ENCODE results near the gene TAS2R20.

The TAS2R20 gene

DNA sequence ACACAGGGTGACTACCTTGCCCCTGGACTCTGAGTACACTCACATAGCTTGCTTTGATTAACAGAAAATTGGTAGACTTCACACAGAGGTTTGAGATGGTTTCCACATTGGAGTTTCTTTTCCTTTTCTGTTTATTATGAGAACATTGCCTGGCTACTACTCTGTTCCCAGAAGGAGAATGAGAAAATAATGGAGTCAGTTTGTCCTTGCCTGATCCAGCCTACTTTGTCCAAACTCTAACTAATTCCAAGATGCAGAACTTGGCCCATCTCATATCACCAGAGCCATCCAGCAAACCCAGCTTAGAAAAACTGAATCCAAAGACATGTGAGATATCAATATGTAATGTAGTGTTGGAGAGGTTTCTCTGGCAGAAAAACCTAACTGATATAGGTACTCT, 31.8 kb downstream of the TAS2R20 start:
- TF ChIP-seq SIN3A (IDR thresholded peaks at IDR 0.05; ENCODE audit: borderline replicate concordance, insufficient read depth, low read length) = no peak
- TF ChIP-seq, protein P1, sequence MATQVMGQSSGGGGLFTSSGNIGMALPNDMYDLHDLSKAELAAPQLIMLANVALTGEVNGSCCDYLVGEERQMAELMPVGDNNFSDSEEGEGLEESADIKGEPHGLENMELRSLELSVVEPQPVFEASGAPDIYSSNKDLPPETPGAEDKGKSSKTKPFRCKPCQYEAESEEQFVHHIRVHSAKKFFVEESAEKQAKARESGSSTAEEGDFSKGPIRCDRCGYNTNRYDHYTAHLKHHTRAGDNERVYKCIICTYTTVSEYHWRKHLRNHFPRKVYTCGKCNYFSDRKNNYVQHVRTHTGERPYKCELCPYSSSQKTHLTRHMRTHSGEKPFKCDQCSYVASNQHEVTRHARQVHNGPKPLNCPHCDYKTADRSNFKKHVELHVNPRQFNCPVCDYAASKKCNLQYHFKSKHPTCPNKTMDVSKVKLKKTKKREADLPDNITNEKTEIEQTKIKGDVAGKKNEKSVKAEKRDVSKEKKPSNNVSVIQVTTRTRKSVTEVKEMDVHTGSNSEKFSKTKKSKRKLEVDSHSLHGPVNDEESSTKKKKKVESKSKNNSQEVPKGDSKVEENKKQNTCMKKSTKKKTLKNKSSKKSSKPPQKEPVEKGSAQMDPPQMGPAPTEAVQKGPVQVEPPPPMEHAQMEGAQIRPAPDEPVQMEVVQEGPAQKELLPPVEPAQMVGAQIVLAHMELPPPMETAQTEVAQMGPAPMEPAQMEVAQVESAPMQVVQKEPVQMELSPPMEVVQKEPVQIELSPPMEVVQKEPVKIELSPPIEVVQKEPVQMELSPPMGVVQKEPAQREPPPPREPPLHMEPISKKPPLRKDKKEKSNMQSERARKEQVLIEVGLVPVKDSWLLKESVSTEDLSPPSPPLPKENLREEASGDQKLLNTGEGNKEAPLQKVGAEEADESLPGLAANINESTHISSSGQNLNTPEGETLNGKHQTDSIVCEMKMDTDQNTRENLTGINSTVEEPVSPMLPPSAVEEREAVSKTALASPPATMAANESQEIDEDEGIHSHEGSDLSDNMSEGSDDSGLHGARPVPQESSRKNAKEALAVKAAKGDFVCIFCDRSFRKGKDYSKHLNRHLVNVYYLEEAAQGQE (IDR thresholded peaks at IDR 0.05; ENCODE audit: insufficient read depth in 1 of 2, low read depth in 2 of 2, low read length in 2 of 2) = no peak
- no peak for TF ChIP-seq FOXP2 (optimal IDR thresholded peaks at IDR 0.05; ENCODE audit: borderline replicate concordance, extremely low read depth, extremely low read length, insufficient read depth)
- TF ChIP-seq POLR2AphosphoS5 (IDR thresholded peaks at IDR 0.05; ENCODE audit: low read depth, low read length) = no peak
- no peak for TF ChIP-seq TAF1 (IDR thresholded peaks at IDR 0.05; ENCODE audit: borderline replicate concordance, insufficient read depth, low read length)

DNA sequence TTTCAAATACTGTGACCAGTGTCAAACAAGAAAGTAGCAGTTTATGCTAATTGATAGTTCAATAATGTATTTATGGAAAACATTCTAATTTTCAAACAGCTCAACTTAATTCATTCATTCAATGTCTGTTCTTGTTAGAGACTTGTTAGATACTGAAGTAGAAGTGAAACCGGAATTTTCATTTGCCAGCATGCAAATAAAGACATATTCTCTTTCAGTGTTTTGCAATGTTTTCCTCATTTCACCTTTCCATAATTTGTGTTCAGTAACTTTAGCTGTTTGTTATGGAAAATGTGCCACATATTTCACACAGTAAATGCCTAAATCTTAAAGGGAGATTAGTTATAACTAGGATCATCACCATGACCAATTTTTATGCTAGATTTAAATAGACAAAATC, 32.6 kb downstream of the TAS2R20 start:
- TF ChIP-seq POLR2AphosphoS5 (IDR thresholded peaks at IDR 0.05; ENCODE audit: low read depth, low read length) = no peak
- TF ChIP-seq TAF1 (IDR thresholded peaks at IDR 0.05; ENCODE audit: borderline replicate concordance, insufficient read depth, low read length) = no peak
- no peak for TF ChIP-seq FOXP2 (optimal IDR thresholded peaks at IDR 0.05; ENCODE audit: borderline replicate concordance, extremely low read depth, extremely low read length, insufficient read depth)
- TF ChIP-seq, protein P1 (IDR thresholded peaks at IDR 0.05; ENCODE audit: insufficient read depth in 1 of 2, low read depth in 2 of 2, low read length in 2 of 2) = no peak
- TF ChIP-seq SIN3A (IDR thresholded peaks at IDR 0.05; ENCODE audit: borderline replicate concordance, insufficient read depth, low read length) = no peak

DNA sequence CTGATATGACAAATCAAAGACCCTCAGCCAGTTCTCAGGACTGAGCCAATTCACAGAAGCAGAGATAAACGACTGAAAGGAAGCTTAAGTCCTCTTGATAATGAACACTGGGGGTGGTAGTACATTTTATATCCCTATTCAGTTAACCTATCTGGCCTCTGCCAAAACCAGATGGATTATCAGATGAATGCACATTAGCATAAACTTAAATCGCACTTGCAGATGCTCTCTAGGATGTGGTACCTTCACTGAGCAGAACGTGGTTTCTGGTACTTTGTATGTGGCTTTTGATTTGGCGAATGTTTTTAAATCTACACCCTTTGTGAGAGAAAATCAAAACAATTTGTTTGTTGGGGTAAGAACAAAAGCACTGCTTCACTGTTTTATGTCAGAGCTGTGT, 37.9 kb downstream of the TAS2R20 start:
- no peak for TF ChIP-seq POLR2AphosphoS5 (IDR thresholded peaks at IDR 0.05; ENCODE audit: low read depth, low read length)

DNA sequence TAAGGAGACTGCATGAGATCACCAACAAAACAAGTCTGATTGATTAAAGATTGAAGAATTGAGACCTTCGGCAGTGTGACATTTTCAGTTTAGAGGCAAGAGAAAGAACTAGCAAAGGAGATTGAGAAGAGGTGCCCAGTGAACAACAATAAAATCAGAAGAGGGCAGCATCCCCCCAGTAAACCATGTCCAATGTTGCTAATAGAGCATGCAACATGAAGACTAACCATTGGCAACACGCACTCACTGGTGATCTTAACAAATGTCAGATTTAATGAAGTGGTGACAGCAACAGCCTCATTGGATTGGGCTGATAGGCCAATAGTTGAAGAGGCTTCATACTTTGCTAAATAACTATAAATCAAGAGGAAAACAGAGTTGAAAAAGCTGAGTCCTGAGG, 38.3 kb downstream of the TAS2R20 start:
- TF ChIP-seq TAF1 (IDR thresholded peaks at IDR 0.05; ENCODE audit: borderline replicate concordance, insufficient read depth, low read length) (no peak), FOXP2 (optimal IDR thresholded peaks at IDR 0.05; ENCODE audit: borderline replicate concordance, extremely low read depth, extremely low read length, insufficient read depth) (no peak), POLR2AphosphoS5 (IDR thresholded peaks at IDR 0.05; ENCODE audit: low read depth, low read length) (no peak), SIN3A (IDR thresholded peaks at IDR 0.05; ENCODE audit: borderline replicate concordance, insufficient read depth, low read length) (no peak)
- TF ChIP-seq, protein P1 (IDR thresholded peaks at IDR 0.05; ENCODE audit: insufficient read depth in 1 of 2, low read depth in 2 of 2, low read length in 2 of 2) = no peak

DNA sequence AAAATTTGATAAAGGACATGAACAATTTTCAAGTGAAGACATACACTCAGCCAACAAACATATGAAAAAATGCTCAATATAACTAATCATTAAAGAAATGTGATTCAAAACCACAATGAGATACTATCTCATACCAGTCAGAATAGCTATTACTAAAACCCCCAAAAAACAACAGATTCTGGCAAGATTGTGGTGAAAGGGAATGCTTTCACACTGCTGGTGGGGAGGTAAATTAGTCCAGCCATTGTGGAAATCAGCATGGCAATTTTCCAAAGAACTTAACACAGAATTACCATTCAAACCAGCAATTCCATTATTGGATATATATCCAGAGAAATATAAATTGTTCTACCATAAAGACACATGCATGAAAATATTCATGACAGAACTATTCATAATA, 40.4 kb downstream of the TAS2R20 start:
- TF ChIP-seq POLR2AphosphoS5 (IDR thresholded peaks at IDR 0.05; ENCODE audit: low read depth, low read length) (no peak), SIN3A (IDR thresholded peaks at IDR 0.05; ENCODE audit: borderline replicate concordance, insufficient read depth, low read length) (no peak), FOXP2 (optimal IDR thresholded peaks at IDR 0.05; ENCODE audit: borderline replicate concordance, extremely low read depth, extremely low read length, insufficient read depth) (no peak), TAF1 (IDR thresholded peaks at IDR 0.05; ENCODE audit: borderline replicate concordance, insufficient read depth, low read length) (no peak)
- TF ChIP-seq, protein P1 (IDR thresholded peaks at IDR 0.05; ENCODE audit: insufficient read depth in 1 of 2, low read depth in 2 of 2, low read length in 2 of 2) = no peak
